OCI-LY1 (cell line): ENCODE measurements around the gene SYCP2L.

Experiments used
- H2AFZ ChIP-seq: fragments of 200-600 bp; sonication (generic), shearing (Covaris generic); 2 replicates; pipeline ENCODE4 v1.6.0; 2014; ENCODE audit warnings: antibody characterized with exemption, mild to moderate bottlenecking, low read length
- H3F3A ChIP-seq: fragments of 200-600 bp; sonication (generic), shearing (Covaris generic); 2 replicates; pipeline ENCODE4 v1.6.0; 2014; ENCODE audit warnings: mild to moderate bottlenecking, antibody characterized with exemption, low read length, moderate library complexity; ENCODE audit not compliant: insufficient read depth
- H3K27ac ChIP-seq: fragments of 200-600 bp; sonication (generic); 2 replicates; pipeline ENCODE4 v1.5.1; 2014; ENCODE audit warnings: low read length, mixed run types, mild to moderate bottlenecking, low read depth; ENCODE audit not compliant: poor library complexity, severe bottlenecking
- H3K27me3 ChIP-seq: fragments of 200-600 bp; sonication (generic); 2 replicates; pipeline ENCODE4 v1.6.0; 2014; ENCODE audit warnings: antibody characterized with exemption, mild to moderate bottlenecking, low read length, moderate library complexity; ENCODE audit not compliant: insufficient read depth
- H3K36me3 ChIP-seq: fragments of 200-600 bp; sonication (generic); 2 replicates; pipeline ENCODE4 v1.6.1; 2014; ENCODE audit warnings: mild to moderate bottlenecking, antibody characterized with exemption, low read length, moderate library complexity, mixed read lengths; ENCODE audit not compliant: insufficient read depth
- H3K4me1 ChIP-seq: fragments of 200-600 bp; sonication (generic); 2 replicates; pipeline ENCODE4 v1.5.1; 2014; ENCODE audit warnings: mild to moderate bottlenecking, low read length, moderate library complexity; ENCODE audit not compliant: insufficient read depth, severe bottlenecking
- H3K4me2 ChIP-seq: fragments of 200-600 bp; sonication (generic), shearing (Covaris generic); 2 replicates; pipeline ENCODE4 v1.6.1; 2014; ENCODE audit warnings: low read length
- H3K4me3 ChIP-seq: fragments of 200-600 bp; sonication (generic); 2 replicates; pipeline ENCODE4 v1.5.1; 2014; ENCODE audit warnings: low read length, low read depth, mild to moderate bottlenecking, mixed read lengths; ENCODE audit not compliant: poor library complexity, severe bottlenecking
- H3K79me2 ChIP-seq: fragments of 200-600 bp; shearing (Covaris generic); 2 replicates; pipeline ENCODE4 v1.6.1; 2016; ENCODE audit warnings: mixed run types, low read length, mixed read lengths; ENCODE audit not compliant: insufficient read depth
- H3K9ac ChIP-seq: fragments of 200-600 bp; sonication (generic), shearing (Covaris generic); 2 replicates; pipeline ENCODE4 v1.6.1; 2014; ENCODE audit warnings: mild to moderate bottlenecking, low read length, mixed read lengths
- H3K9me2 ChIP-seq: fragments of 200-600 bp; sonication (generic), shearing (Covaris generic); 2 replicates; pipeline ENCODE4 v1.6.1; 2014; ENCODE audit warnings: low read depth, mild to moderate bottlenecking, low read length, mixed read lengths
- H3K9me3 ChIP-seq: fragments of 200-600 bp; shearing (Covaris generic); 2 replicates; pipeline ENCODE4 v1.6.1; 2014; ENCODE audit warnings: low read length, mixed read lengths
- H4K20me1 ChIP-seq: fragments of 200-600 bp; sonication (generic), shearing (Covaris generic); 2 replicates; pipeline ENCODE4 v1.6.0; 2016; ENCODE audit warnings: mild to moderate bottlenecking, low read length; ENCODE audit not compliant: insufficient read depth
- CTCF ChIP-seq: fragments of 200-600 bp; sonication (generic), shearing (Covaris generic); IDR thresholded peaks from 2 replicates; pipeline ENCODE4 v1.5.1; 2017; ENCODE audit warnings: mild to moderate bottlenecking, antibody characterized with exemption, low read length, moderate library complexity, mixed read lengths
- EZH2 ChIP-seq: fragments of 200-600 bp; sonication (generic), shearing (Covaris generic); IDR thresholded peaks from 2 replicates; pipeline ENCODE4 v1.8.0; 2017; ENCODE audit warnings: borderline replicate concordance, mixed run types, mild to moderate bottlenecking, antibody characterized with exemption, low read length, moderate library complexity, mixed read lengths

The SYCP2L gene

GRCh38 chr6:10945845-10946244 is 59.0 kb downstream of the SYCP2L start:
- Histone ChIP-seq H3K27ac (no peak overlapping the region), H3K79me2 (no peaks in the 10 kb centered on the region), H3K4me2 (no peak overlapping the region), H3K4me3 (no peak overlapping the region), H3F3A (no peaks in the 10 kb centered on the region), H3K27me3 (no peaks in the 10 kb centered on the region), H3K36me3 (no peaks in the 10 kb centered on the region), H4K20me1 (no peaks in the 10 kb centered on the region), H2AFZ (no peak overlapping the region), H3K4me1 (no peaks in the 10 kb centered on the region), H3K9ac (no peak overlapping the region), H3K9me2 (no peaks in the 10 kb centered on the region), H3K9me3 (no peaks in the 10 kb centered on the region)
- no peak for TF ChIP-seq CTCF
- no peak for TF ChIP-seq EZH2

GRCh38 chr6:10947966-10948365 is 61.1 kb downstream of the SYCP2L start:
- Histone ChIP-seq H2AFZ (no peak overlapping the region), H3F3A (no peaks in the 10 kb centered on the region), H3K36me3 (no peaks in the 10 kb centered on the region), H3K9me3 (no peaks in the 10 kb centered on the region), H3K4me3 (no peak overlapping the region), H3K4me1 (no peaks in the 10 kb centered on the region), H4K20me1 (no peaks in the 10 kb centered on the region), H3K27ac (no peak overlapping the region), H3K79me2 (no peaks in the 10 kb centered on the region), H3K4me2 (no peak overlapping the region), H3K9ac (no peak overlapping the region), H3K27me3 (no peaks in the 10 kb centered on the region), H3K9me2 (no peaks in the 10 kb centered on the region)
- TF ChIP-seq EZH2 (no peak), CTCF (no peak)

- TF ChIP-seq CTCF, result no peak
- no peak for TF ChIP-seq EZH2
- H3K4me2 ChIP-seq, result no peak overlapping the region
Measured at GRCh38 chr6:10949579-10950490, 63.0 kb downstream of the SYCP2L start.

More at GRCh38 chr6:10949579-10950490, 63.0 kb downstream of the SYCP2L start:
- H4K20me1 ChIP-seq, result no peaks in the 10 kb centered on the region
- no peaks in the 10 kb centered on the region for H3K27me3 ChIP-seq
- H3K9me3 ChIP-seq, result no peaks in the 10 kb centered on the region
- no peaks in the 10 kb centered on the region for H3K9me2 ChIP-seq
- H3K9ac ChIP-seq, result no peak overlapping the region
- H3K79me2 ChIP-seq, result no peaks in the 10 kb centered on the region
- H3K4me1 ChIP-seq, result no peaks in the 10 kb centered on the region
- no peaks in the 10 kb centered on the region for H3K36me3 ChIP-seq
- H3K4me3 ChIP-seq, result no peak overlapping the region
- no peak overlapping the region for H2AFZ ChIP-seq
- no peak overlapping the region for H3K27ac ChIP-seq
- no peaks in the 10 kb centered on the region for H3F3A ChIP-seq
